HFFc6 (cell line): ENCODE data around the gene ACVR1B. TPM values are rescaled to one million over a fixed set of nuclear protein-coding genes. Genes with fewer than 3 reads are reported as not detected.

Experiments used
- DNase-seq: peaks from one replicate; pipeline ENCODE4 v3.0.0-alpha.2; 2018
- H3K27ac Mint-ChIP-seq: 2 replicates; pipeline ENCODE4 v1.8.0; 2020; ENCODE audit warnings: mild to moderate bottlenecking, mixed read lengths
- H3K27me3 Mint-ChIP-seq: 2 replicates; pipeline ENCODE4 v1.8.0; 2021; ENCODE audit warnings: mild to moderate bottlenecking, moderate library complexity, mixed read lengths; ENCODE audit not compliant: insufficient read depth
- H3K36me3 Mint-ChIP-seq: 2 replicates; pipeline ENCODE4 v1.8.0; 2021; ENCODE audit warnings: low read depth, mixed read lengths
- H3K4me1 Mint-ChIP-seq: 2 replicates; pipeline ENCODE4 v1.8.0; 2020; ENCODE audit warnings: low read depth, mixed read lengths
- H3K4me3 Mint-ChIP-seq: 2 replicates; pipeline ENCODE4 v1.8.0; 2020; ENCODE audit warnings: mild to moderate bottlenecking, moderate library complexity, mixed read lengths
- H3K9me3 Mint-ChIP-seq: 2 replicates; pipeline ENCODE4 v1.8.0; 2020; ENCODE audit warnings: mild to moderate bottlenecking, mixed read lengths
- total RNA-seq, 6 experiments: library from RNA; stranded (reverse); fragmentation: NEBNext Ultra II Directional; extraction: Animal tissue kit (Norgen Biotek cat#: 25700); gene quantifications; 2 replicates in 1 of 6; 3 replicates in 5 of 6; pipeline ENCODE4 v1.2.3, GENCODE V29; 2021
- TF ChIP-seq, protein P1 (sequence below): fragments of 200-600 bp; sonication (generic); IDR thresholded peaks from 2 replicates; pipeline ENCODE4 v1.5.0; 2021; ENCODE audit warnings: antibody characterized with exemption, mild to moderate bottlenecking

The ACVR1B gene
- total RNA-seq, 6 experiments from 2014 or later = 13.1 to 15.2 (median 14.0) TPM

GRCh38 chr12:52010692-52011601 is 59.4 kb downstream of the ACVR1B start:
- H3K4me3 Mint-ChIP-seq = no peak overlapping the region
- no peaks in the 10 kb centered on the region for H3K9me3 Mint-ChIP-seq
- peaks cover 9% of the 10 kb centered on the region for H3K27me3 Mint-ChIP-seq
- no peak for DNase-seq
- H3K36me3 Mint-ChIP-seq = no peaks in the 10 kb centered on the region
- H3K27ac Mint-ChIP-seq = no peak overlapping the region; the same call in 1 of the 2 replicates
- TF ChIP-seq, protein P1, sequence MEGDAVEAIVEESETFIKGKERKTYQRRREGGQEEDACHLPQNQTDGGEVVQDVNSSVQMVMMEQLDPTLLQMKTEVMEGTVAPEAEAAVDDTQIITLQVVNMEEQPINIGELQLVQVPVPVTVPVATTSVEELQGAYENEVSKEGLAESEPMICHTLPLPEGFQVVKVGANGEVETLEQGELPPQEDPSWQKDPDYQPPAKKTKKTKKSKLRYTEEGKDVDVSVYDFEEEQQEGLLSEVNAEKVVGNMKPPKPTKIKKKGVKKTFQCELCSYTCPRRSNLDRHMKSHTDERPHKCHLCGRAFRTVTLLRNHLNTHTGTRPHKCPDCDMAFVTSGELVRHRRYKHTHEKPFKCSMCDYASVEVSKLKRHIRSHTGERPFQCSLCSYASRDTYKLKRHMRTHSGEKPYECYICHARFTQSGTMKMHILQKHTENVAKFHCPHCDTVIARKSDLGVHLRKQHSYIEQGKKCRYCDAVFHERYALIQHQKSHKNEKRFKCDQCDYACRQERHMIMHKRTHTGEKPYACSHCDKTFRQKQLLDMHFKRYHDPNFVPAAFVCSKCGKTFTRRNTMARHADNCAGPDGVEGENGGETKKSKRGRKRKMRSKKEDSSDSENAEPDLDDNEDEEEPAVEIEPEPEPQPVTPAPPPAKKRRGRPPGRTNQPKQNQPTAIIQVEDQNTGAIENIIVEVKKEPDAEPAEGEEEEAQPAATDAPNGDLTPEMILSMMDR = no peak
- peaks cover 4% of the 10 kb centered on the region; the same call in 1 of the 2 replicates for H3K4me1 Mint-ChIP-seq

- DNase-seq = no peak
- peaks cover 2% of the 10 kb centered on the region; the same call in 1 of the 2 replicates for H3K27me3 Mint-ChIP-seq
Measured at GRCh38 chr12:52011602-52012214, 60.2 kb downstream of the ACVR1B start.

GRCh38 chr12:52013626-52014310 is 62.3 kb downstream of the ACVR1B start:
- no peaks in the 10 kb centered on the region for H3K36me3 Mint-ChIP-seq
- no peak overlapping the region for H3K4me3 Mint-ChIP-seq
- TF ChIP-seq, protein P1 = no peak
- no peaks in the 10 kb centered on the region; the same call in 1 of the 2 replicates for H3K4me1 Mint-ChIP-seq
- no peaks in the 10 kb centered on the region for H3K27me3 Mint-ChIP-seq
- no peak for DNase-seq
- no peaks in the 10 kb centered on the region for H3K9me3 Mint-ChIP-seq
- H3K27ac Mint-ChIP-seq = no peak overlapping the region

More at GRCh38 chr12:52011602-52012214, 60.2 kb downstream of the ACVR1B start:
- no peaks in the 10 kb centered on the region; the same call in 1 of the 2 replicates for H3K4me1 Mint-ChIP-seq
- TF ChIP-seq, protein P1 = no peak
- no peaks in the 10 kb centered on the region for H3K36me3 Mint-ChIP-seq
- H3K9me3 Mint-ChIP-seq = no peaks in the 10 kb centered on the region
- no peak overlapping the region for H3K4me3 Mint-ChIP-seq
- H3K27ac Mint-ChIP-seq = no peak overlapping the region

- H3K4me3 Mint-ChIP-seq = no peak overlapping the region
- H3K36me3 Mint-ChIP-seq = no peaks in the 10 kb centered on the region
- H3K4me1 Mint-ChIP-seq = no peaks in the 10 kb centered on the region; the same call in 1 of the 2 replicates
- H3K27ac Mint-ChIP-seq = no peak overlapping the region
- peaks cover 3% of the 10 kb centered on the region; the same call in 1 of the 2 replicates for H3K27me3 Mint-ChIP-seq
- no peak for DNase-seq
- TF ChIP-seq, protein P1 = no peak
- H3K9me3 Mint-ChIP-seq = no peaks in the 10 kb centered on the region
Measured at GRCh38 chr12:52014567-52015530, 63.4 kb downstream of the ACVR1B start.
